ENCODE results near the gene GPR153.

Gene GPR153

GRCh38 chr1:6286266-6286665, 25.4 kb upstream of the GPR153 start:
- DNase-seq, result no peak

GRCh38 chr1:6285336-6285735, 24.4 kb upstream of the GPR153 start:
- DNase-seq, result no peak

- no peak for DNase-seq
Measured at GRCh38 chr1:6282577-6283270, 21.8 kb upstream of the GPR153 start.

GRCh38 chr1:6281511-6282402, 20.9 kb upstream of the GPR153 start:
- no peak for DNase-seq

- DNase-seq, result no peak
Measured at GRCh38 chr1:6280761-6281451, 20.0 kb upstream of the GPR153 start.

- DNase-seq, result no peak
Measured at GRCh38 chr1:6279613-6280383, 18.9 kb upstream of the GPR153 start.

GRCh38 chr1:6279066-6279465, 18.2 kb upstream of the GPR153 start:
- no peak for DNase-seq

- no peak for DNase-seq
Measured at GRCh38 chr1:6278263-6278662, 17.4 kb upstream of the GPR153 start.

GRCh38 chr1:6276811-6277555, 16.1 kb upstream of the GPR153 start:
- no peak for DNase-seq

- no peak for DNase-seq
Measured at GRCh38 chr1:6275826-6276782, 15.2 kb upstream of the GPR153 start.

GRCh38 chr1:6274622-6275139, 13.8 kb upstream of the GPR153 start:
- no peak for DNase-seq

GRCh38 chr1:6274102-6274501, 13.2 kb upstream of the GPR153 start:
- no peak for DNase-seq

GRCh38 chr1:6273380-6273891, 12.5 kb upstream of the GPR153 start:
- DNase-seq, result no peak

GRCh38 chr1:6272868-6273267, 12.0 kb upstream of the GPR153 start:
- DNase-seq, result no peak

- no peak for DNase-seq
Measured at GRCh38 chr1:6272452-6272851, 11.6 kb upstream of the GPR153 start.

GRCh38 chr1:6271554-6271953, 10.7 kb upstream of the GPR153 start:
- DNase-seq, result no peak

- DNase-seq, result no peak
Measured at GRCh38 chr1:6271006-6271405, 10.1 kb upstream of the GPR153 start.

GRCh38 chr1:6270401-6270800, 9.5 kb upstream of the GPR153 start:
- no peak for DNase-seq

GRCh38 chr1:6269720-6270400, 9.0 kb upstream of the GPR153 start:
- DNase-seq, result no peak

- no peak for DNase-seq
Measured at GRCh38 chr1:6269296-6269695, 8.4 kb upstream of the GPR153 start.

All from RPMI8226 (cell line).